HL-60 (cell line): ENCODE results near the gene LRP5.
"Not testable (repeated sequence)": the region's sequence is repeated elsewhere in the genome, so short reads cannot be mapped to it uniquely, and the experiment has no call there.

Experiments
- CTCF ChIP-seq: IDR thresholded peaks from one replicate; pipeline ENCODE4 v1.5.1; 2011; ENCODE audit warnings: low read length, control low read depth, inconsistent platforms; ENCODE audit not compliant: insufficient read depth
- GABPA ChIP-seq: IDR thresholded peaks from 2 replicates; pipeline ENCODE4 v1.6.1; 2012; ENCODE audit warnings: low read depth
- SPI1 ChIP-seq: IDR thresholded peaks from 2 replicates; pipeline ENCODE4 v1.6.1; 2012; ENCODE audit warnings: low read depth, mild to moderate bottlenecking, borderline replicate concordance

- TF ChIP-seq CTCF, GABPA, SPI1: not testable (repeated sequence)
Measured at GRCh38 chr11:68284588-68284987, 27.8 kb upstream of the LRP5 start.
